SHP77 treated with DMSO at 0.1 percent for 48 hours (cell line): ENCODE data around the gene ATP10B.
A peak's percentile ranks its signal among the peaks of the same experiment; 100 is the strongest.

Source experiments
- DNase-seq: peaks from one replicate; lab custom pipeline; 2025; lab: John Stamatoyannopoulos, UW

Gene ATP10B

GRCh38 chr5:160685219-160685618 lies 166.8 kb downstream of the ATP10B start:
- no peak for DNase-seq

- DNase-seq = no peak
Observed at GRCh38 chr5:160679567-160680309, 172.3 kb downstream of the ATP10B start.

GRCh38 chr5:160675988-160676387 lies 176.0 kb downstream of the ATP10B start:
- no peak for DNase-seq

GRCh38 chr5:160674901-160675300 lies 177.1 kb downstream of the ATP10B start:
- no peak for DNase-seq

- no peak for DNase-seq
Observed at GRCh38 chr5:160672521-160672920, 179.5 kb downstream of the ATP10B start.

- no peak for DNase-seq
Observed at GRCh38 chr5:160668356-160668755, 183.7 kb downstream of the ATP10B start.

- no peak for DNase-seq
Observed at GRCh38 chr5:160667160-160667559, 184.9 kb downstream of the ATP10B start.

GRCh38 chr5:160665460-160665859 lies 186.6 kb downstream of the ATP10B start:
- DNase-seq = no peak

- DNase-seq = no peak
Observed at GRCh38 chr5:160660132-160660531, 191.9 kb downstream of the ATP10B start.

GRCh38 chr5:160657622-160658458 lies 194.2 kb downstream of the ATP10B start:
- DNase-seq = no peak

- DNase-seq = no peak
Observed at GRCh38 chr5:160657068-160657507, 194.9 kb downstream of the ATP10B start.

- DNase-seq = no peak
Observed at GRCh38 chr5:160655717-160656116, 196.3 kb downstream of the ATP10B start.

GRCh38 chr5:160651692-160652645 lies 200.0 kb downstream of the ATP10B start:
- DNase-seq = peak; percentile 75

- DNase-seq = peak; percentile 0
Observed at GRCh38 chr5:160649304-160649703, 202.7 kb downstream of the ATP10B start.

- DNase-seq = no peak
Observed at GRCh38 chr5:160646033-160646432, 206.0 kb downstream of the ATP10B start.

GRCh38 chr5:160643616-160644240 lies 208.3 kb downstream of the ATP10B start:
- no peak for DNase-seq

- no peak for DNase-seq
Observed at GRCh38 chr5:160641405-160641804, 210.6 kb downstream of the ATP10B start.

GRCh38 chr5:160640406-160640805 lies 211.6 kb downstream of the ATP10B start:
- DNase-seq = no peak

GRCh38 chr5:160638161-160638742 lies 213.8 kb downstream of the ATP10B start:
- no peak for DNase-seq

GRCh38 chr5:160637357-160638090 lies 214.5 kb downstream of the ATP10B start:
- no peak for DNase-seq
